ENCODE results near the gene CXXC1.
"Not testable (repeated sequence)": the region's sequence is repeated elsewhere in the genome, so short reads cannot be mapped to it uniquely, and the experiment has no call there.

CXXC1 gene

GRCh38 chr18:50297621-50298442, 10.3 kb upstream of the CXXC1 start:
- DNase-seq (ENCODE audit: low spot score), result peak; percentile 95

GRCh38 chr18:50293039-50293438, 5.5 kb upstream of the CXXC1 start:
- DNase-seq (ENCODE audit: low spot score), result no peak

GRCh38 chr18:50289108-50289443, 1.6 kb upstream of the CXXC1 start:
- no peak for DNase-seq (ENCODE audit: low spot score)

- not testable (repeated sequence) for DNase-seq (ENCODE audit: low spot score)
These were observed 1.0 kb upstream of the CXXC1 start for GRCh38 chr18:50288348-50289107.

- DNase-seq (ENCODE audit: low spot score), result no peak
These were observed 458 bp downstream of the CXXC1 start for GRCh38 chr18:50287028-50287440.

- peak; percentile 73 for DNase-seq (ENCODE audit: low spot score)
These were observed 983 bp downstream of the CXXC1 start for GRCh38 chr18:50286391-50287027.

- DNase-seq (ENCODE audit: low spot score), result no peak
These were observed 1.7 kb downstream of the CXXC1 start for GRCh38 chr18:50285631-50286321.

- DNase-seq (ENCODE audit: low spot score), result no peak
These were observed 2.4 kb downstream of the CXXC1 start for GRCh38 chr18:50285071-50285470.

- no peak for DNase-seq (ENCODE audit: low spot score)
These were observed 3.1 kb downstream of the CXXC1 start for GRCh38 chr18:50284255-50284885.

- DNase-seq (ENCODE audit: low spot score), result no peak
These were observed 3.9 kb downstream of the CXXC1 start for GRCh38 chr18:50283469-50284209.

- no peak for DNase-seq (ENCODE audit: low spot score)
These were observed 4.8 kb downstream of the CXXC1 start for GRCh38 chr18:50282521-50283335.

GRCh38 chr18:50281972-50282520, 5.4 kb downstream of the CXXC1 start:
- no peak for DNase-seq (ENCODE audit: low spot score)

GRCh38 chr18:50281295-50281971, 6.1 kb downstream of the CXXC1 start, which contains the start of gene MBD1:
MBD1 (minus strand) TSS chr18:50281523; CDS start chr18:50279992, 1,531 bp downstream.
- DNase-seq (ENCODE audit: low spot score), result peak; percentile 99

GRCh38 chr18:50280707-50281294, 6.7 kb downstream of the CXXC1 start:
- no peak for DNase-seq (ENCODE audit: low spot score)

GRCh38 chr18:50279752-50280151, 7.7 kb downstream of the CXXC1 start:
- no peak for DNase-seq (ENCODE audit: low spot score)

- DNase-seq (ENCODE audit: low spot score), result no peak
These were observed 9.6 kb downstream of the CXXC1 start for GRCh38 chr18:50277942-50278341.

GRCh38 chr18:50276452-50276851, 11.0 kb downstream of the CXXC1 start:
- DNase-seq (ENCODE audit: low spot score), result no peak

GRCh38 chr18:50275503-50276036, 11.9 kb downstream of the CXXC1 start:
- DNase-seq (ENCODE audit: low spot score), result no peak

- DNase-seq (ENCODE audit: low spot score), result no peak
These were observed 12.6 kb downstream of the CXXC1 start for GRCh38 chr18:50274941-50275340.

Data from NAMALWA (cell line).